Stimulated activated CD4-positive, alpha-beta T cell treated with anti-CD3 and anti-CD28 coated beads, Interleukin-1b, Interleukin-23, amount 100 ng/mL, for 1 hour (primary cell): ENCODE measurements around the gene INO80C.

ENCODE experiments used
- DNase-seq, 2 donors: peaks; one replicate each; pipeline ENCODE4 v3.0.0-alpha.2; 2020; ENCODE audit warnings: low read depth in 2 of 2

The INO80C gene

DNA sequence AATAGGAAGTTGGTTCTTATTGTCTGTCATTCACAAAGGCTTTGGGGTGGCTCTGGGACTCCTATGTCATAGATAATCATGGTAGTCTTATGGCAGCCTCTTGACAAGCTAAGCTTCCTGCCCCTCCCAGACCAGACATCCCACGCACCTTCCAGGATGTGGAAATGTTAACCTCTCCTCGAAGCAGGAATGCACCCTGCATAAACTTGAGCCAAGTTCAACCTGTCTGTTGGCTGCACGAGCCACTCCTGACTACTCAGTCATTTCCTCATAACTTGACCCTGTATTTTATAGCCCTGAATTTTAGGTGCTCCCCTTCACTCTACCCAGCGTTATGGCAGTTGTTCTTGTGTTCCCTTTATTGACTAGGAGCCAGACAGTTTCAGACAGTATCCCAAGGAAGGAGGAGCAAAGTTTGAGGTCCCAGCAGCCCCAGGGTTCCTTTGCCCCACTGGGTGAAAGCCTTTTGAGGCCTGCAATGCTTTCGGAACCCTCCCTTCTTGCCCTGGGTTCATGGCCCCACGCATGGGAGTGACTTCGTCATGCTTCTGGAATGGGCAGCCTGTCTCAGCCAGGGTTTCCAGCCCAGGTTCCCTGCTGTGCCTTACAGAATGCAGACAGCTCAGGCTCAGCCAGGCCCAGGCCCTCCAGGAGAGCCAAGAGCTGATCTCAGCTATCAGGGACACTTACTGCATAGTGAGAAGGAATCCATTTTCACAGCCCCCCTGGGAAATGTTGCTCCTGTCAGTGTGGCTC is 15.6 kb upstream of the INO80C start:
- DNase-seq = no peak

DNA sequence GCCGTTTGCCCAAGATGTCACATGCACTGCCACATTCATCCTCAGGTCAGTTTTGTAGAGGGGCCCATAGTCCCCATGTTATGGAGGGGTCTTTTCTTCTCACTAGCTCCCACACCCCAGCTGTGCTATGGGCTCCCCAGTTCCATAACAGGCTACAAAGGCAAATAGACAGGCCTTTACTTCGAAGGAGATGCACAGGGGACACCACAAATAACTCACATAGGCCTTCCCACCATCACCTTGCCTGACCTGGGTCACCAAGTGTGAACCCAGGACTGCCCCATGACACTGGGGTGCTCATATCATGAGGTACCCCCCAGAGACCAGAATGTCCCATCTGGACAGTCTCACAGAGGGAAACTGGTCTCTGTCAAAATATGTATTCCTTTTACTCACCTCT is 15.0 kb upstream of the INO80C start:
- DNase-seq = no peak

DNA sequence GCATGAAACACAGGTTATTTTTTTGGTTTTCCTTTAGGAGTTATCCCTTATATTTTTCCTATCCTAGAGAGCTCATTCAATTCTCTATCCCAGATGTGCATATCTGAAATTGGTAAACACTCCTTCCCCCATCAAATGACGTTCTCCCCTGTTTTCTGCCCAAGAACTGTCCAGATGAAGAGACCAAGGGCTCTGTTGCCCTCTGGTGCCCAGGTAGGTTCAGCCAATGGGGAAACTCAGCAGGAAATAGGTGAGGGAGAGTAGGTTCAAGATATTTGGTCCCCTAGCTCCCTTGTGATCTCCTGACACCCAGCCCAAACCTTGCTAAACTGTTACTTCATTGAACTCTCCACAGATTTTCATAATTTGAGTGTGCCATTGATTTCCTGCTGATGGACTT is 14.1 kb upstream of the INO80C start:
- no peak for DNase-seq

DNA sequence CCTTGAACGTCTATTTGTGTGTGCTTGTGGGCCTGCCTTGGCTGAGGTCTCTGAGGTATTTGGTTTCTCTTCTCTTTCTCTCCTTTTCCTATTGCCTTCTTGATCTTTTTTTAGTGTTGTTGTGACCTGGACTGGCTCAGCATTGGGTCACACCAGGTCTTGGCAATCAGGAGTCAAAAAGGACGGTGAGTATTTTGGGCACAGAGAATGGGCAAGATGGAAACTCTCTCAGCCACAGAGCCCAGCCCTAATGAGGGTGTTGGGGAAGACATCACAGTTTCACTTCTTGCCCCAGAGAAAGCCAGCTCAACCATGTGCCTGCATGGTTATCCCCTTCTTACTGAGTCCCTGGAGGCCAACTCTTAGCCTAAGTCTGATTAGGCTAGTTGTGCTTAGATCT is 13.7 kb upstream of the INO80C start:
- no peak for DNase-seq

DNA sequence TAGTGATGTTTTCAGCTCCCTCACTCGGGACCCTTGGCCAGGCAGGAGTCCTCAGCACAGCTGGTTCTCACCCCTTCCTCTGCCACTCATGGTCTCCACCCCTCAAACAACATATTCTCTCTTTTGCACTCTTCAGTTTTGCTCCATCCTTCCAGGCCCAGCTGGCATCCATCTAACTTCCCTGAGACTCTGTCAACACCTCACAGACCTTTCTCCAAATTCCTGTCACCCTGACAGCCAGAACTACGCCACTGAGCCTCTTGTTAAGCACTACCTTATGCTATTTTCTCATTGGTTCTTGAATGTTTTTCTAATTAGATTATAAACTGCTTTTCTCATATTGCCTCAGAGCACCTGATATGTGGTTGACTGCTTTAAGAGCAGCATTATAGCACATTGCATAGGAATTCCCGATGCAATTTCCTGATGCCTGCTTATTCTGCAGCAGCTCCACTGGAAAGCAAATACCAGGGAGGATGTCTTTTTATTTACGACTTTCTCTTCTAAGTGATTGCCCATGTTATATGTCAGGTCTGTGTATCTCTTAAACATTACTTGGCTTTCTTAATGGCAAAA is 12.4 kb upstream of the INO80C start:
- DNase-seq = no peak

DNA sequence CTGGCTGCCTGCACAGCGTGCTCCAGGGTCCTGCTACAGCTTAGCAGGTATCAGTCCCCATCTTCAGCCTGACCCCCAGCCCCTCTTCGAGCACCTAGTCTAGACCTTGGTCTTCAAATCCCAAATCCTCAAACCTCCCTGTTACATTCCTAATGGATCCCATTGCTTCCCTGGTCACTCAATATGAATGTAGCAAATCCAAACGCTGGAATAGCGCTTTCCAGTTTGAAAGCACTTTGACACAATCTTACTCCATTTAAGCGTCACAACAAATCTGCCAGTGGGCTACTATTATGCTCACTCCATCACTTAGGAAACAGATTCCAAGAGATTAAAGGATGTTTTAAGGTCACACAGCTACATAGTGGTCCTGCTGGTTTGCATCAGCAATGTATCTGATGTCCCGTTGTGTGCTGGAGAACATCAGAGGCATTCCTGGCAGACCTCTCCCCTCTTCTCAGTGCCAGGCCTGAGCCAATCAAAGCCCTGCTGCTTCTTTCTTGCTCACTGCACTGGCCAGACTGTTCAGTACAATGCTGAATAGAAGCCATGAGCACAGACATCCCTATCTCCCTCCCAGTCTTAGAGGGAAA is 11.1 kb upstream of the INO80C start:
- DNase-seq = no peak

DNA sequence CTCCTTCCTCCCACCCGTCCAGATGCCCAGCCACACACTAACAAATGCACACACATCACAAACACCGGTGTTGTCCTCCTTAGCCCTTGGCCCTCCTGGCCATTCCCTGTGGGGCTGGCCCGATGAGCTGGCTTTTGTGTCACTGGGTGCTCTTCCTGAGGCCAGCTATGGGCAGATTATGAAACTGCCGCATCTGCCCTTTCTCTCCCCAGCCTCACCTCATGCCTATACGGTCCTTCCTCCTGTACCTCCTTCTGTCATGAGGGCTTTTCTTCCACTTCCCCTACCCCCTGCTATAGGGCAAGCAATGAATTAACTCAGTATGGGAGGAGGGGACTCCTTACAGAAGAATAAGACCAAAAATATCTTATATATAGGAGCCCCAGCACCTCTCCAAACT is 10.3 kb upstream of the INO80C start:
- no peak for DNase-seq

DNA sequence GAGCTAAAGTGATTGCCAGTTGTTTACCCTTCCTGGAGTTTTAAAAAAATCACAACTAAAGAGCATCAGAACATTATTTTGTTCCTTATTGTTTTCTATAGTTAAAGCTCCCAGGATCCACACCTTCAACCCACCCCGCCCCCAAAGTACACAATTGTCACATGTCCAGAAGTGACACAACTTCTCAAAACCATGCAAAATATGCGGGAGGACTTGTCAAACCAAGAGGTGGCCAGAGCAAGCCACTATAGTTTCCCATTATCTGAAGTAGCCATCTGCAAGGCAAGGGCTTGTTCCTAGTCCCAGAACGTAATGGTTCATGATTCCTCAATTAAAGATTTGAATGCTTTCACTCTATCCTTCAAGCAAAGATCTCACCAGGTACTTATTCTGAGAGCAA is 9.9 kb upstream of the INO80C start:
- no peak for DNase-seq

DNA sequence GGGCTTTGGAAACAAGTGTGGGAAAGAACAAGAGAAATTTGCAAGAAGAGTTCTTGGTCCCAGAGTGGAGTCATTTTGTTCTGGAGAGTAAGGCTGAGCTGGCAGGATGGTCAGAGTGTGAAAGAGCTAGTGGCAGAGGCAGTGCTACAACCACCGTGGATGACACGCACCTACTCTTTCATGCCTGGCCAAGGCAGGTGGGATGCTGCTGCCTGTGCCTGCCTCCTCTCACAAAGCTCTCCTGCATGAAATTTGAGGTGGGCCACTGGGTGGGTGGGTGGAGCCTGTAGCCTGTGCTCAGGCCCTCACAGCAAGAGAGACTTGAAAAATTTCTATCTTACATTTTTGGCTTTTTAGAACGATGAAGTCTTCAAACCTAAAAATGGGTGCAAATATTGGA is 9.4 kb upstream of the INO80C start:
- no peak for DNase-seq

DNA sequence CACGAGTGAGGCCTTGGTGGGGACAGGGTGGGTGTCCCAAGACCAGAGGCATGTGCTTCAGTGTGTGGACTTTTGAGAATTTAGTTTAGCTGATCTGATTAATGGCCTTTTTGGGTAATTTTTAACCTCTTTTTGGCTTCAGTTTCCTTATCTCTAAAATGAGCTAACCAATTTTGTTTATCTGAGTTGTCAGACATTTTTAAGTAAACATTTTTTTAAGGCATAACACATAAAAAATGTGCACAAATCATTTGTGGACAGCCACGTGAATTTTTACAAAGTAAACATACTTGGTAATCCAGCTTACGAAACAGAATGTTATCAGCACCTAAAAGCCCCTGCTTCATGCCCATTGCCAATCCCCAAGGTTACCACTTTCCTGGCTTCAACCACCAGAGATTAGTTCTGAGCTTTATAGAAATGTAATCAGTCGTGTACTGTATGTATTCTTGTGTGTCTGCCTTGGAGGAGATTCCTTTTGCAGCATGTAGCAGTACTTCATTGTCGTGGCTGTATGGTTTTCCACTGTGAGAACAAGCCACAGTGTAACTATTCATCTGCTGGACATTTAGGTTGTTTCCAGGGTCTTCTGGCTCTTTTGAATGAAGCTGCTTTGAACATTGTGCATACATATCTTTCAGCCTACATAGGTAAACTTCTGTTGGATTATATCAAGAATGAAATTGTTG is 8.4 kb upstream of the INO80C start:
- no peak for DNase-seq

DNA sequence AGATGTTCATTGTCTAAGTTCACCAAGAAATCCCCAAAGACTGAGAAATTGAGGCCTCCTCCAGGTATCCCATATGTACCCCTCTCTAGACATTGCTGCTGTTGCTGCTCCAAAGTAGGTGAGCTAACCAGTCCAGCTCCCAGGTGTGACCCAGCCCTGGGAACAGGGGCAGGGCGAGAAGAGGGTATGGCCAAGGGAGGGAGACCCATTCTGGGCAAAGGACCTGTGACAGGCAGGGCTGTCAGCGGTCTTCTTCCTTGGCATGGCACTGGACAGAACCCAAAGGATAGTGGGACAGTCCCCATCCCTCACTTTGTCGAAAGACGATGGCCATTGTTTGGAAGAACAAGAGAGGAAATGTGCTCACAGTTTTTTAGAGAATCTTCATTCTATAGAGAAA is 7.2 kb upstream of the INO80C start:
- DNase-seq = no peak

DNA sequence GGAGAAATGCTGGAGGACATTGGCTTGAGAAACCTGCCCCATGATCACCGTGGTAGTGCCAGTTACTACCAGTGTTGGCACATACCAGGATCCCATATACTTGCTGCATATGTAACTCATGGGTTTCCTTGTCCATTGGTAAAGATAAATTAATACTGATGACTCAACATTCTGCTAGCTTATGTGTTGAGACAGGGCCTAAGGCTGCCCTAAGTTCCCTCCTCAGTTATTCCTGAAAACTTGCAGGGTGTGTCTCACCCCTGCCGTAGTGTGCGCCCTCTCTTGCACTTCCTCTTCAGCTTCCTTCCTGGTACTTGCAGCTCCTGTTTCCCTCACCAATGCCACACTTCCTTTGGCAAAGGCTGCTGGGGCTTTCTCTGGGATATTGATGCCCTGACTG is 4.3 kb upstream of the INO80C start:
- DNase-seq = no peak

DNA sequence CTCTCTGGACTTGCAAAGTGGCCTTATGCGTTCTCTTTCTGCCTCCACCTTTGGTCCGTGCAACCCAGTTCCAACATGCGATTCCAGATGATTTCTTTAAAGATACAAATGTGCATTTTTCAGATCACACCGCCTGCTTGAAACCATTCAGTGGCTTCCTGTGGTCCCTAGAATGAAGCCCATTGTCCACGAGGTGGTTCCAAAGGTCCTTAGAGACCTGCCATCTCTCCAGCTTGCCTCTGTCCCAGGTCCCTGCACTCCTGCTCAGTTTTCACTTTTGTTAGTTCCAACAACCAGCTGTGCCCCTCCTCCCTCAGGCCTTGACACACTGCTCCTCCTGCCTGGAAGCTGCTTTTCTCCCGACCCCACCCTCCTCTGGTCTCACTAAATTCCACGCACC is 3.6 kb upstream of the INO80C start:
- no peak for DNase-seq

DNA sequence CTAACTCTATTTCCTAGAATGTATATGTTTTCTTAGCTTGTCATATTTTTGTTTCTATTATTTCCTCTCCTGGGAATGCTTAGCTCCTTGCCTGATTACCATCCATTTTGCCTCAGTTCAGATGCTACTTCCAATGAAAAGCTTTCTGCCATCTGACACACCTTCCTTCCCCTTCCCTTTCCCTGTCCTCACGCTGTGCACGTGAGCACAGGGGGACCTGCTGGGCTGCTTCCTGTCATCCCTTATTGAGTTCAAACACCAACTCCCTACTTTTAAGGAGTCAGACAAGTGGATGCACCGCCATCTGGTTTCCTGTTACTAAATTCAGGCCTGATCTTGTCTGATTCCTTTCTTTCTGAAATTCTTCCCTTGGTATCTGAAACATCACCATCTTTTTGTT is 2.4 kb upstream of the INO80C start:
- DNase-seq = no peak

DNA sequence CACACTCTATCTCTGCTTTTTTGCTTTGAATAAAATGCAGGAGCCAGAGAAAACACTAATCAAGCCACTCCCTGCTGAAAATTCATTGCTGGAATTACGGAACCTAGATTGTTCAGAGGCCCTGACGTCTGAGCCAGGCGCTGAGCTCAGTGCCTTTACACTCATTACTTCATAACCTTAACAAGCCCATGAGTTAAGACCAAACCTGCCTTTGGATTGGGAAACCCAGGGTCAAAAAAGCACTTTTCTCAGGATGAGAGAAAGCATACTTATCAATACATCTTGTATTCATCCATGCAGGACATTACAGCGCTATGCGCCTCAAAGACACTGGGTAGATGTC is 762 bp downstream of the INO80C start:
- no peak for DNase-seq

DNA sequence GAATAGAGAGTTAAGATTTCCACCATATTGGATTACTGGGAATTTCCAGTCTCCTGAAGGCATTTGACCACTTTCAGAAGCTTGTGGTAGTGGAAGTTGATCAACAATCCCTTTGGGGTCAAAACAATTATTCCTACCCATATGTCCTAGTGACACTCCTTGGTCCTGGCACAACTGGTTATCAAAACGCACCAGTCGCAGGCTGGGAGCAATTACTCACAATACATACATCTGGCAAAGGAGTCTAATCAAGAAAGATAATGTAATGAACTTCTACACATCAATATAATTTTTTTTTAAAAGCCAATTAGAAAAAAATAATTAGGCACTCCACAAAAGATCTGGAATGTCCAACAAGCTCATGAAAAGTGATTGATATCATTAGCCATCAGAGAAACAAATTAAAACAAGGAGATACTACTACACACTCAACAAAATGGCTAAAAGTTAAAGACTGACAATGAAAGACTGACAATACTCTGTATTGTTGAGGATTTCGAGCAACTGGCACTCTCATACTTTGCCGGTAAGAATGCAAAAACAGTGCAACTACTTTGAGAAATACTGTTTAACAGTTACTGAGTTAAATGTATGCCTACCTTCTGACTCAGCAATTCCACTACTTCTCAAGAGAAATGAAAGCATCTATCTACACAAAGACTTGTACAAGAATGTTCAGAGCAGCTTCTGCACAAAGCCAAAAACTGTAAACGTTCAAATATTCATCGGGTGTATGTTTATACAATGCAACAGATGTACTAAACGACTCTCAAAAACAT is 2.0 kb downstream of the INO80C start:
- DNase-seq = no peak

DNA sequence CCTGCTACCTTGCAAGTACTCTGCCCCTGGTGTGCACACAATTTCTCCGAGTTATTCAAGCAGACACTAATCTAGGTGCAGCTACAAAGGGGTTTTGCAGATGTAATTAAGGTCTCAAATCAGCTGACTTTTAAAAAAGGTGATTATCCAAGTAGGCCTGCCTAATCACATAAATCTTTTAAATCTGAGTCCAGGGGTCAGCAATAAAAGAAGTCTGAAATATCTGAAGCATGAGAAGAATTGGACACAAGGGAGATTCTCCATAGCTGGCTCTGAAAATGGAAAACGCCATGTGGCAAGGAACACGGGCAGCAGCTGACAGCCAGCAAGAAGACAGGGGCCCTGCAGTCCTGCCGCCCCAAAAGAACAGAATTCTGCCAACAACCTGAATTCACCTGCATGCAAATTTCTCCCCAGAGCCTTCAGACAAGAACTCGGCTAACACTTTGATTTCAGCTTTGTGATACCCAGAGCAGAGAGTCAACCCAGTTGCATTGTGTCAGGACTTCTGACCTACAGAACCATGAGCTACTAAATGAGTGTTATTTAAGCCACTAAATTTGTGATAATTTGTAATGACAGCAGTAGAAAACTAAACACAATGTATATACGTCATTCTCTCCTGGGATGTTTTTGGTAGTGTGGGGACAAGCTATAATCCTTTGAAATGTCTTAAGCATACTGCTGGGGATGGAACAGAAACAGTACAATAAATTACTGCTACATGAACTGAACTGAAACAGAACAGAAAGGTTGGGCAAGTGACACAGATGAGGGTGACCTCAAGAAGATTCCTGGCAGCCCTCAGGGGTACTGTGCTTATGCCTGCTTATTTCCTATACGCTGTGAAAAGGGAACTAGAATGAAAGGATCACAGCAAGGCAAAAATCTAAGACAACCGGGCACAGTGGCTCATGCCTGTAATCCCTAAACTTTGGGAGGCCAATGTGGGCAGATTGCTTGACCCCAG is 3.2 kb downstream of the INO80C start:
- no peak for DNase-seq

DNA sequence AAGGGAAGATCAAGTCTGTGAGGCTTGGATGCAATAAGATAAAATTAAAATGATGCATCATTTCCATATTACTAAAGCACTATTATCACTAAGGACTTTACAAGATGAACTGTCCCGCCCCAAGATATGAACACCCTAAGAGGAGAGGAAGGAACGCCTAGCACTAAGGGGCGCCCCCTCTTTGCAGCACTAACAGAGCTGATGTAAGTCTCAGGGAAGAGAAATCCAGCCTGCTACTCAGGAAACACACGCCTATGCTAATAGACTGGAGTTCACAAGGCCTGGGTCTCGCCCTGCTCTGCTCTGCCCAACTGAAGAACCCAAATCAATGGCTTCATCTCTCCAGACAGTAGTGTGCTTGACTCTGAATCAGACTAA is 6.1 kb downstream of the INO80C start:
- DNase-seq = no peak

DNA sequence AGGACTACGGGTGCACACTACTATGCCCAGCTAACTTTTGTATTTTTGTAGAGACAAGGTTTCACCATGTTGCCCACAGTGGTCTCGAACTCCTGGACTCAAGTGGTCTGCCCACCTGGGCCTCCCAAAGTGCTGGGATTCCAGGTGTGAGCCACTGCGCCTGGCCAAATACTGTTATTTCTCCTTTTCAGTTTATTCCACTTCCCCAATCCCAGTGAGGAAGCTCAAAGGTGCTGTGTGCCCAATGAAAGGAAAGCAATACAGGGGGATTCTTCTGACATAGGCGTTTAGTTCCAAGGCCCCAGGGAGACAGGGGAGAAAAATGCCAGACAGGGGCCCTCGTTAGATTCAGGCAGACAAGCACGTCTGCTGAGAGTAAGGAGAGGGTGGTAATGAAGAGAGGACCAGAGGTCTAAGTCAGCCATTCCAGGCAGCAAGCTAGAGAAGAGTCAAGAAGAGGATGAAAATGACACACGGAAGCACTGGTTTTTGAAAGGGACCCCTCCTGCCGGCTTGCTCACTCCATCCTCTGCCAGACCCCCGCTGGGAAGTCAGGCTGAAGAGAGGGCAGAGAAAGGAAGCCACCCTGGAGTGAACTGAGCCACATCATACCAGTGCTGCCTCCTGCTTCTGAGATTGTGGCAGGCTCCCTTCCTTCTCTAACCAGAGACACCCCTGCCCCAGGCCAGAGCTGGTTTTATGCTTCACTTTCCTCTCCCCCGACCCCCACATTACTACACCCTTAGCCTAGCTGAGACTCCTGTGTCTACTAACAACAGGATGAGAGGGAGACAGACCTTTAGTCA is 6.7 kb downstream of the INO80C start:
- DNase-seq = no peak

DNA sequence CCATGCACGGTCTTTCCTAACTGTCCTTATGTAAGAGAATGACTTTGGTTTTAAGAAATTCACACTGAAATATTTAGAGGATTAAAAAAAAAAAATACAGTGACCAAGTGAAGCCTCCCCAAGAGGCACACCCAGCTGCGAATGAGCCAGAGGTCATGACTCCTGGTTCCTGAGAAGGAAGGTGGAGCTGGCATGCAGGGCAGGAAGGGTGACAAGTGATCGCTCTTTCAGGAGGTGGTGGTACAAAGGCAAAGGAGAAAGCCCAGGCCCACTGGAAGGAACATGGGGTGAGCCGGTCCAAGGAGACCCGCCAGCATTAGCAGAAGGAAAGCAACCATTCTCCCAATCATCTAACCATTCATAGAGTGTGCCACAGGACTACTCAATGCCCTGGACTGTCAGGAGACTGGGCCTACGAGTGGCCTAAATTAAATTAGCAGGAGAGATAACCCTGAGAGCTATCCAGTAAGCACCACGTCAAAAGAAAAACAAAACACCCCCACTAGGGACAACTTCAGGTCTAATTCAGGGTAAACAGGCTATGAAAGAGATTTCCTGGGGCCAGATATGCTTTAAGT is 7.8 kb downstream of the INO80C start:
- no peak for DNase-seq
